NCI-H1105 treated with DMSO at 0.1 percent for 48 hours (cell line): ENCODE results near the gene NPHS1.
"Not testable (repeated sequence)": the region's sequence is repeated elsewhere in the genome, so short reads cannot be mapped to it uniquely, and the experiment has no call there.

Experiments
- DNase-seq: peaks from one replicate; lab custom pipeline; 2025; lab: John Stamatoyannopoulos, UW

The NPHS1 gene

GRCh38 chr19:35852029-35852780, at the start of gene NPHS1:
NPHS1 (minus strand) TSS chr19:35852504; CDS start chr19:35851837, 667 bp downstream.
- no peak for DNase-seq

- DNase-seq: no peak
Observed at GRCh38 chr19:35901055-35901644, 48.8 kb upstream of the NPHS1 start.

- DNase-seq: peak; percentile 69
Observed at GRCh38 chr19:35899547-35900214, 47.4 kb upstream of the NPHS1 start.

- no peak for DNase-seq
Observed at GRCh38 chr19:35898499-35898809, 46.1 kb upstream of the NPHS1 start.

- no peak for DNase-seq
Observed at GRCh38 chr19:35897706-35898451, 45.6 kb upstream of the NPHS1 start.

- no peak for DNase-seq
Observed at GRCh38 chr19:35896643-35897040, 44.3 kb upstream of the NPHS1 start.

GRCh38 chr19:35895911-35896642, 43.8 kb upstream of the NPHS1 start:
- no peak for DNase-seq

GRCh38 chr19:35894342-35894741, 42.0 kb upstream of the NPHS1 start:
- DNase-seq: no peak

- DNase-seq: not testable (repeated sequence)
Observed at GRCh38 chr19:35891819-35892218, 39.5 kb upstream of the NPHS1 start.

- no peak for DNase-seq
Observed at GRCh38 chr19:35890113-35890650, 37.9 kb upstream of the NPHS1 start.

GRCh38 chr19:35889370-35890112, 37.2 kb upstream of the NPHS1 start:
- DNase-seq: no peak

GRCh38 chr19:35888398-35888797, 36.1 kb upstream of the NPHS1 start:
- DNase-seq: no peak

- no peak for DNase-seq
Observed at GRCh38 chr19:35887197-35887596, 34.9 kb upstream of the NPHS1 start.

GRCh38 chr19:35885904-35886303, 33.6 kb upstream of the NPHS1 start:
- DNase-seq: no peak

GRCh38 chr19:35885225-35885738, 33.0 kb upstream of the NPHS1 start:
- no peak for DNase-seq

GRCh38 chr19:35883882-35884281, 31.6 kb upstream of the NPHS1 start:
- no peak for DNase-seq

- peak; percentile 48 for DNase-seq
Observed at GRCh38 chr19:35882114-35882832, 30.0 kb upstream of the NPHS1 start.

- peak; percentile 34 for DNase-seq
Observed at GRCh38 chr19:35879770-35880317, 27.5 kb upstream of the NPHS1 start.

- no peak for DNase-seq
Observed at GRCh38 chr19:35879068-35879467, 26.8 kb upstream of the NPHS1 start.
